Measurements from ENCODE around the gene ACOT11. TPM values are rescaled to one million over a fixed set of nuclear protein-coding genes. Genes with fewer than 3 reads are reported as not detected.
"Not testable (repeated sequence)": the region's sequence is repeated elsewhere in the genome, so short reads cannot be mapped to it uniquely, and the experiment has no call there.

ACOT11 gene
- total RNA-seq, 4 donors from 2014 or later: 41.3 to 200 (median 119) TPM

GRCh38 chr1:54627196-54627595 is 79.2 kb downstream of the ACOT11 start:
- H3K4me3 ChIP-seq: no peak overlapping the region
- H3K27ac ChIP-seq: no peak overlapping the region
- no peaks in the 10 kb centered on the region for H3K36me3 ChIP-seq
- no peak for TF ChIP-seq CTCF (IDR thresholded peaks at IDR 0.05)
- TF ChIP-seq POLR2A (IDR thresholded peaks at IDR 0.05): no peak
- H3K27me3 ChIP-seq: no peaks in the 10 kb centered on the region
- DNase-seq: no peak
- H3K4me1 ChIP-seq: peaks cover 0 to 10% (median 0%) of the 10 kb centered on the region in 4 donors
- no peaks in the 10 kb centered on the region for H3K9me3 ChIP-seq

GRCh38 chr1:54635804-54636203 is 87.8 kb downstream of the ACOT11 start:
- H3K27ac ChIP-seq, H3K9me3 ChIP-seq, H3K27me3 ChIP-seq, DNase-seq, H3K4me3 ChIP-seq: not testable (repeated sequence)
- H3K4me1 ChIP-seq: peaks cover 0 to 20% (median 0%) of the 10 kb centered on the region in 4 donors
- H3K36me3 ChIP-seq: peaks cover 0 to 10% (median 0%) of the 10 kb centered on the region in 3 donors

GRCh38 chr1:54636461-54637446 is 88.7 kb downstream of the ACOT11 start:
- not testable (repeated sequence) for H3K4me3 ChIP-seq, DNase-seq, H3K27me3 ChIP-seq, H3K9me3 ChIP-seq, H3K27ac ChIP-seq
- Histone ChIP-seq H3K4me1 (peaks cover 0 to 26% (median 0%) of the 10 kb centered on the region in 4 donors), H3K36me3 (peaks cover 0 to 10% (median 0%) of the 10 kb centered on the region in 3 donors)

- H3K27me3 ChIP-seq: no peaks in the 10 kb centered on the region
- H3K36me3 ChIP-seq: peaks cover 0 to 6% (median 0%) of the 10 kb centered on the region in 3 donors
- peaks cover 0 to 28% (median 0%) of the 10 kb centered on the region in 4 donors for H3K4me1 ChIP-seq
- H3K9me3 ChIP-seq: peaks cover 0 to 10% (median 0%) of the 10 kb centered on the region in 4 donors
- peak overlapping the region in 3 of 4 donors; percentile 78 to 88 (median 88) for H3K27ac ChIP-seq
- no peak for DNase-seq
- TF ChIP-seq CTCF (IDR thresholded peaks at IDR 0.05): no peak
- no peak for TF ChIP-seq POLR2A (IDR thresholded peaks at IDR 0.05)
- H3K4me3 ChIP-seq: no peak overlapping the region
These were observed 92.3 kb downstream of the ACOT11 start for GRCh38 chr1:54640361-54640760.

GRCh38 chr1:54640863-54641836 is 93.1 kb downstream of the ACOT11 start, which contains the start of gene MROH7:
TSS of gene MROH7 (plus strand) at chr1:54641786. CDS start at chr1:54652927, 11,141 bp downstream.
- Histone ChIP-seq H3K4me3 (no peak within 1 kb of the TSS), H3K9me3 (peaks cover 0 to 10% (median 0%) of the 10 kb centered on the region in 4 donors), H3K4me1 (peaks cover 0 to 31% (median 0%) of the 10 kb centered on the region in 4 donors), H3K27me3 (no peaks in the 10 kb centered on the region), H3K36me3 (no peaks in the 10 kb centered on the region), H3K27ac (peak within 1 kb of the TSS in 3 of 4 donors; percentile 78 to 88 (median 88))
- DNase-seq: peak in 2 of 3 donors; percentile 80 to 81
- TF ChIP-seq CTCF (IDR thresholded peaks at IDR 0.05) (no peak), POLR2A (IDR thresholded peaks at IDR 0.05) (peak in 1 of 2 donors; percentile 27)

GRCh38 chr1:54643736-54644135 is 95.7 kb downstream of the ACOT11 start:
- Histone ChIP-seq H3K36me3 (no peaks in the 10 kb centered on the region), H3K4me1 (peaks cover 0 to 36% (median 0%) of the 10 kb centered on the region in 4 donors), H3K27ac (no peak overlapping the region), H3K9me3 (peaks cover 0 to 10% (median 0%) of the 10 kb centered on the region in 4 donors), H3K27me3 (no peaks in the 10 kb centered on the region), H3K4me3 (no peak overlapping the region)
- DNase-seq: no peak
- TF ChIP-seq CTCF (IDR thresholded peaks at IDR 0.05) (no peak), POLR2A (IDR thresholded peaks at IDR 0.05) (no peak)
